Activated CD4-positive, alpha-beta T cell treated with anti-CD3 and anti-CD28 coated beads for 36 hours (primary cell): Measurements from ENCODE around the gene DYNC1H1. TPM values are rescaled to one million over a fixed set of nuclear protein-coding genes. Genes with fewer than 3 reads are reported as not detected.
A peak's percentile ranks its signal among the peaks of the same experiment; 100 is the strongest.

ENCODE experiments used
- ATAC-seq: fragments of 200-7000 bp; cut with Tn5 transposase; one replicate; pipeline ENCODE4 v1.10.0; 2021; ENCODE audit warnings: mild to moderate bottlenecking, moderate library complexity
- CTCF ChIA-PET: fragments of 350-600 bp; sonication (Branson Sonifier 250); formaldehyde crosslinking; loops from one replicate; lab custom pipeline; 2021; ENCODE audit warnings: antibody characterized with exemption; lab: Charles Lee
- POLR2A ChIA-PET: fragments of 350-600 bp; sonication (Branson Sonifier 250); formaldehyde crosslinking; loops from one replicate; lab custom pipeline; 2021; ENCODE audit warnings: antibody characterized with exemption, inconsistent platforms; lab: Charles Lee
- DNase-seq: peaks from one replicate; pipeline ENCODE4 v3.0.0-alpha.2; 2020
- H3K27ac Mint-ChIP-seq: one replicate; pipeline ENCODE4 v1.8.0; 2021; ENCODE audit warnings: mixed read lengths
- H3K27me3 Mint-ChIP-seq: one replicate; pipeline ENCODE4 v1.8.0; 2021; ENCODE audit warnings: mixed read lengths
- H3K36me3 Mint-ChIP-seq: one replicate; pipeline ENCODE4 v1.8.0; 2021; ENCODE audit warnings: low read depth, mixed read lengths
- H3K4me1 Mint-ChIP-seq: one replicate; pipeline ENCODE4 v1.8.0; 2021; ENCODE audit warnings: mixed read lengths
- H3K4me3 Mint-ChIP-seq: one replicate; pipeline ENCODE4 v1.8.0; 2021; ENCODE audit warnings: mild to moderate bottlenecking, moderate library complexity, mixed read lengths
- H3K9me3 Mint-ChIP-seq: one replicate; pipeline ENCODE4 v1.8.0; 2021; ENCODE audit warnings: low read depth, mixed read lengths
- intact Hi-C, 2 experiments: fragments of 100-400 bp; cut with DNase I in 1 of 2; cut with micrococcal nuclease in 1 of 2; formaldehyde crosslinking; loops; one replicate each; pipeline versions ENCODE4 v1.14.2 to v1.15.1; 2022 to 2024; cut with DNase I, micrococcal nuclease
- total RNA-seq, 2 experiments: library from RNA; stranded (reverse); gene quantifications; one replicate each; pipeline ENCODE4 v1.2.3, GENCODE V29; 2021

DYNC1H1 gene
- total RNA-seq, 2 experiments from 2014 or later, result 283 to 293 TPM

- no peaks in the 10 kb centered on the region for H3K27me3 Mint-ChIP-seq
- intact Hi-C loops, result loop anchor here in 1 of 2 experiments (5.0 kb wide), 1 partner anchor 47 kb away; no protein-coding TSS in a partner anchor
- no peak for DNase-seq
- no peak for ATAC-seq
- no peaks in the 10 kb centered on the region for H3K9me3 Mint-ChIP-seq
- POLR2A ChIA-PET, result no interaction called here
- CTCF ChIA-PET, result interaction anchor here (1.0 kb wide), 1 partner anchor 332 kb away, joined by 3 read pairs; no protein-coding TSS in a partner anchor
- no peak overlapping the region for H3K4me3 Mint-ChIP-seq
- no peak overlapping the region for H3K27ac Mint-ChIP-seq
- H3K4me1 Mint-ChIP-seq, result no peaks in the 10 kb centered on the region
- H3K36me3 Mint-ChIP-seq, result peaks cover 73% of the 10 kb centered on the region
Measured at GRCh38 chr14:102039157-102039556, 74.8 kb downstream of the DYNC1H1 start.

GRCh38 chr14:102040153-102040552, 75.8 kb downstream of the DYNC1H1 start:
- Mint-ChIP-seq H3K4me3 (no peak overlapping the region), H3K4me1 (no peaks in the 10 kb centered on the region), H3K9me3 (no peaks in the 10 kb centered on the region), H3K27ac (no peak overlapping the region), H3K27me3 (no peaks in the 10 kb centered on the region), H3K36me3 (peaks cover 71% of the 10 kb centered on the region)
- no peak for DNase-seq
- no peak for ATAC-seq
- intact Hi-C loops, result no loop called here
- POLR2A ChIA-PET, result interaction anchor here (0.6 kb wide), 1 partner anchor 45 kb away, joined by 3 read pairs; no protein-coding TSS in a partner anchor
- CTCF ChIA-PET, result interaction anchor here (0.5 kb wide), 1 partner anchor 277 kb away, joined by 4 read pairs; no protein-coding TSS in a partner anchor

DNA sequence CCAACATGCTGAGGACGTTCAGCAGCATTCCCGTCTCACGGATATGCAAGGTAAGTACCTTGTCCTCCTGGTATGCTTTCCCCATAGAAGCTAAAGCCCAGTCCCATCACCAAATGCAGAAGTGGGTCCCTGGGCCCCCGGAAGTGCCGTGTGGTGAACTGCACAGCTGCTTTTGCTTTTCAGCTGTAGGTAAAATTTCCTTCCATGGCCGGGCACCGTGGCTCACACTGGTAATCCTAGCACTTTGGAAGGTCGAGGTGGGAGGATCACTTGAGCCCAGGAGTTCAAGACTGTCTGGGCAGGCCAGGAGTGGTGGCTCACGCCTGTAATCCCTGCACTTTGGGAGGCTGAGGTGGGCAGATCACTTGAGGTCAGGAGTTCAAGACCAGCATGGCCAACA, 78.3 kb downstream of the DYNC1H1 start:
- H3K4me1 Mint-ChIP-seq, result no peaks in the 10 kb centered on the region
- ChIA-PET CTCF (no interaction called here), POLR2A (no interaction called here)
- intact Hi-C loops, result no loop called here
- no peak overlapping the region for H3K27ac Mint-ChIP-seq
- DNase-seq (no peak), ATAC-seq (no peak)
- H3K4me3 Mint-ChIP-seq, result no peak overlapping the region
- peaks cover 62% of the 10 kb centered on the region for H3K36me3 Mint-ChIP-seq
- H3K27me3 Mint-ChIP-seq, result no peaks in the 10 kb centered on the region
- H3K9me3 Mint-ChIP-seq, result no peaks in the 10 kb centered on the region

DNA sequence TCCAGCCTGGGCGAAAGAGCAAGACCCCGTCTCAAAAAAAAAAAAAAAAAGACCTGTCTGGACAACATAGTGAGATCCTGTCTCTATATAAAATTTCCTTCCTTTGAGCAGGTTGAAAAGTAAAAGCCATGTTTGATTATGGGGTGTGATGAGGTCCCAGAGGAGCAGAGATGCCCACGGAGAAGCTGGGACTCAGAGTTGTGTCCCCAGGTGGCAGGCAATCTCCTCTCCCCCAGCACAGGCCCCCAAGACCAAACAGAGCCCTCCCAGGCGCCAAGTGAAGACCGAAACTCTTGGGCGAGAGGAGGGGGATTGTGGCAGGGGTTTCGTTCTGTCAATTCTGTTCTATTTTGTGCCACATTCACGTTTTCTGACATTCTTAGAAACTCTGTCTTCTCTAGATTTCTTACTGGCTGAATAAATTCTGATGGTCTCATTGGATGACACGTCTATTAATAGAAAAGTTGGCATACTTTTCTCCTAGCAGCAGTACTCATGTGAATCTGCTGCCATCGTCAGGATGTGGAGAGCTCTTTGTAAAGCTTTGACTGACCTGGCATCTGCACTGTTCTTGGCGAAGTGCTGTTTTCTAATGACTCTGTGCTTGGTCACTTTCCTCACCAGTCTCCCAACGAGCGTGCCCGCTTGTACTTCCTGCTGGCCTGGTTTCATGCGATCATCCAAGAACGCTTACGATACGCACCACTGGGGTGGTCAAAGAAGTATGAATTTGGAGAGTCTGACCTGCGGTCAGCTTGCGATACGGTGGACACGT, 79.1 kb downstream of the DYNC1H1 start:
- no peaks in the 10 kb centered on the region for H3K9me3 Mint-ChIP-seq
- ChIA-PET POLR2A (no interaction called here), CTCF (no interaction called here)
- DNase-seq (no peak), ATAC-seq (no peak)
- H3K4me1 Mint-ChIP-seq, result no peaks in the 10 kb centered on the region
- peaks cover 61% of the 10 kb centered on the region for H3K36me3 Mint-ChIP-seq
- H3K27me3 Mint-ChIP-seq, result no peaks in the 10 kb centered on the region
- intact Hi-C loops, result no loop called here
- no peak overlapping the region for H3K4me3 Mint-ChIP-seq
- no peak overlapping the region for H3K27ac Mint-ChIP-seq

- Mint-ChIP-seq H3K4me3 (no peak overlapping the region), H3K36me3 (peaks cover 58% of the 10 kb centered on the region), H3K27me3 (no peaks in the 10 kb centered on the region), H3K9me3 (no peaks in the 10 kb centered on the region), H3K27ac (no peak overlapping the region), H3K4me1 (no peaks in the 10 kb centered on the region)
- ATAC-seq, result no peak
- DNase-seq, result no peak
- CTCF ChIA-PET, result no interaction called here
- intact Hi-C loops, result no loop called here
- POLR2A ChIA-PET, result no interaction called here
Measured at GRCh38 chr14:102044566-102044965, 80.2 kb downstream of the DYNC1H1 start.

DNA sequence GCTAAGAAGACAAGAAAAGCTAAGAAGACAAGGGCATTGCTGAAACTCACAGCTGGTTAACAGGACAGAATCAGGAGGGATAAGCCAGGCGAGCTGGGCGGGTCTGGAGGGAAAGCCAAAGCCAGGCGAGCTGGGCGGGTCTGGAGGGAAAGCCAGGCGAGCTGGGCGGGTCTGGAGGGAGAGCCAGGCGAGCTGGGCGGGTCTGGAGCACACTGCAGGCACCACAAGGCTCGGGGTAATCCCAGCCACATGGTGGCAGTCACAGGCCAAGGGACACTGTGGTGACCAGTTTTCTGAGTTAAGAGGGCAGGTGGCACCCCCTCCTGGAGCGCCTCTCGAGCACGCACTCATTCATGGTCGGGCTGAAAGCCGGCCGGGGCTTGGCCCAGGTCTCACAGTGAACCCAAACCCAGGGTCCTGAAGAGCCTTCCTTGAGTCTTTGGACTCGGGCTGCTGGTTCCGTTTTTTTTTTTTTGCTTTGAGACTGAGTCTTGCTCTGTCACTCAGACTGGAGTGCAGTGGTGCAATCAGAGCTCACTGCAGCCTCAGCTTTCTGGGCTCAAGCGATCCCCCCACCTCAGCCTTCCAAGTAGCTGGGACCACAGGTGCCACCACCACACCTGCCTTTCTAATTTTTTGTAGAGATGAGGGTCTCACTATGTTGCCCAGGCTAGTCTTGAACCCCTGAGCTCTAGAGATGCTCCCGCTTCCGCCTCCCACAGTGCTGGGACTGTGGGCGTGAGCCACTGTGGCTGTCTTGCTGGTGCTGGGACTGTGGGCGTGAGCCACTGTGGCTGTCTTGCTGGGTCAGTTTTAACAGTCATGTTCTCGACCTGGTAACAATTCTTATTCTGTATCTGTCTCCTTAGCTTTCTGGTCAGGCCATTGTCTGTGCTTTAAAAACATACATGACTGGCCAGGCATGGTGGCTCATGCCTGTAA, 82.2 kb downstream of the DYNC1H1 start:
- CTCF ChIA-PET, result interaction anchor here (0.6 to 1.4 kb wide), 4 partner anchors 16 to 276 kb away, joined by 3 to 4 read pairs (median 3); no protein-coding TSS in a partner anchor
- Mint-ChIP-seq H3K4me1 (no peaks in the 10 kb centered on the region), H3K36me3 (peaks cover 56% of the 10 kb centered on the region), H3K4me3 (no peak overlapping the region), H3K27ac (no peak overlapping the region), H3K9me3 (no peaks in the 10 kb centered on the region), H3K27me3 (no peaks in the 10 kb centered on the region)
- DNase-seq (peak; percentile 53), ATAC-seq (peak; percentile 61)
- intact Hi-C loops, result no loop called here
- POLR2A ChIA-PET, result interaction anchor here (0.6 kb wide), 1 partner anchor 11 kb away, joined by 3 read pairs; no protein-coding TSS in a partner anchor

DNA sequence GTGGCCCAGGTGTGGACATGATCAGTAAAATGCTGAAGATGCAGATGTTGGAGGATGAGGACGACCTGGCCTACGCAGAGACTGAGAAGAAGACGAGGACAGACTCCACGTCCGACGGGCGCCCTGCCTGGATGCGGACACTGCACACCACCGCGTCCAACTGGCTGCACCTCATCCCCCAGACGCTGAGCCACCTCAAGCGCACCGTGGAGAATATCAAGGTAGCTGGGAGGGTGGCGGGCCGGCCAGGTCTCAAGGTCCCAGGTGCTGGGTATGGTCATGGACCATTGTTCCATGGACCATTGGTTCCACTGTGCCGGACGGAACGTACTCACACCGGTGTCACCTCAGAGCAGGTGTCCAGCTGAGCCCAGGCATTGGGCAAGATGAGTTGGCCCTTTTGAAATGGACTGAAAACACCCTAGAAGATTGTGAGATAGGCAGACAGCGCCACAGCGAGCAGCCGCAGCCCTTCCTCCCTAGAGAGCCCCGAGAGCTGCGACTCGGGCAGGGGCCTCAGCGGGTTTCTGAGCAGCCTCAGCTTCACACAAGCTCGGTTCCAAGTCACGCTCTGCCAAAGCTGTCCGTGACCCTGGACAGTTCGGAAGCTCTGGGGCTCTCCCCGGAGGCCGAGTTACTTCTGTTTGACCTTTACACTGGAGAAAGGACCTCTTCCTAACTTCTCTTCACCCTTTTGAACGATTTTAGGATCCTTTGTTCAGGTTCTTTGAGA, 83.6 kb downstream of the DYNC1H1 start:
- H3K27me3 Mint-ChIP-seq, result no peaks in the 10 kb centered on the region
- DNase-seq, result no peak
- H3K9me3 Mint-ChIP-seq, result no peaks in the 10 kb centered on the region
- ChIA-PET CTCF (no interaction called here), POLR2A (no interaction called here)
- no peak for ATAC-seq
- H3K36me3 Mint-ChIP-seq, result peaks cover 57% of the 10 kb centered on the region
- no peak overlapping the region for H3K27ac Mint-ChIP-seq
- no peaks in the 10 kb centered on the region for H3K4me1 Mint-ChIP-seq
- intact Hi-C loops, result no loop called here
- H3K4me3 Mint-ChIP-seq, result no peak overlapping the region

GRCh38 chr14:102049258-102050025, 85.1 kb downstream of the DYNC1H1 start:
- intact Hi-C loops, result no loop called here
- Mint-ChIP-seq H3K9me3 (no peaks in the 10 kb centered on the region), H3K36me3 (peaks cover 50% of the 10 kb centered on the region), H3K4me3 (no peak overlapping the region), H3K27ac (no peak overlapping the region), H3K4me1 (no peaks in the 10 kb centered on the region), H3K27me3 (no peaks in the 10 kb centered on the region)
- ChIA-PET CTCF (no interaction called here), POLR2A (interaction anchor here (0.5 kb wide), 1 partner anchor 84 kb away, joined by 4 read pairs; no protein-coding TSS in a partner anchor)
- DNase-seq, result no peak
- ATAC-seq, result no peak

DNA sequence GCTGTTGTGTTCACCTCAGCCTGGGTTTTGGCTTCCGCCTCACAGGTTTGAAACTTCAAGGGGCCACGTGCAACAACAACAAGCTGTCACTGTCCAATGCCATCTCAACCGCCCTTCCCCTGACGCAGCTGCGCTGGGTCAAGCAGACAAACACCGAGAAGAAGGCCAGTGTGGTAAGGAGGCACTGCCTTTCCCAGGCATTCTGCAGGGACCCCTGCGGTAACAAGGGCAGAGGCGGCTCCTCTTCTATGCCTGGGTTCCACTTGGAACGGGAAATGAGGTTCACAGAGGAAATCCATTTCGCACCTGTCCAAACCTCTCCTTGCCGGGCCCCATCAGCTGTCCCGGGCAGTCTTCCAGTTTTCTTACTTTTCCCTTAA, 85.6 kb downstream of the DYNC1H1 start:
- CTCF ChIA-PET, result interaction anchor here (1.3 kb wide), 2 partner anchors 12 to 49 kb away, joined by 3 to 5 read pairs; no protein-coding TSS in a partner anchor
- Mint-ChIP-seq H3K4me1 (no peaks in the 10 kb centered on the region), H3K27me3 (no peaks in the 10 kb centered on the region), H3K4me3 (no peak overlapping the region), H3K9me3 (no peaks in the 10 kb centered on the region), H3K36me3 (peaks cover 50% of the 10 kb centered on the region), H3K27ac (no peak overlapping the region)
- DNase-seq (no peak), ATAC-seq (no peak)
- intact Hi-C loops, result no loop called here
- POLR2A ChIA-PET, result interaction anchor here (0.5 to 0.6 kb wide), 2 partner anchors 63 to 85 kb away, joined by 3 to 4 read pairs; no protein-coding TSS in a partner anchor

DNA sequence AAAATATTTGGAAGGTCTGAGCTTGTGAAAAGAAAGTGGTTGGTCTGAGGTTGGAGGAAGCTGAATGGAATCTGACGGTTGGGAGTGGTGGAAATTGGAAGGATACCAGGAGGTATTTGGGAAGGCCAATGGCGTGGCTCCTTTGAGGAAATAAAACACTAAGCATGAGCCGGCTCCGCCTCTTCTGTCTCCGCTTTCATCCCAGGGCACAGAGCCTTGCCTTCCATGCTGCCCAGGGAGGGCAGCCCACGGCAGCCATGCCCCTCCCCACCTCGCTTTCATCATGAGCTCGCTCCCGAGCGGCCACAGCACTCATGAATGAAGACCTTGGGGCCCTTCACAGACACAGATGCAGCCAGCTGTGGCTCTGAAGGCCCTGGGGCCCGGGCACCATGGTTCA, 86.3 kb downstream of the DYNC1H1 start:
- ChIA-PET CTCF (interaction anchor here (1.3 kb wide), 2 partner anchors 12 to 49 kb away, joined by 3 to 5 read pairs; no protein-coding TSS in a partner anchor), POLR2A (interaction anchor here (0.6 kb wide), 1 partner anchor 64 kb away, joined by 3 read pairs; no protein-coding TSS in a partner anchor)
- no peaks in the 10 kb centered on the region for H3K4me1 Mint-ChIP-seq
- no peak overlapping the region for H3K4me3 Mint-ChIP-seq
- H3K36me3 Mint-ChIP-seq, result peaks cover 52% of the 10 kb centered on the region
- DNase-seq, result no peak
- no peak overlapping the region for H3K27ac Mint-ChIP-seq
- no peaks in the 10 kb centered on the region for H3K27me3 Mint-ChIP-seq
- ATAC-seq, result no peak
- intact Hi-C loops, result no loop called here
- H3K9me3 Mint-ChIP-seq, result no peaks in the 10 kb centered on the region
